Measurements from ENCODE around the gene NAE1. TPM values are rescaled to one million over a fixed set of nuclear protein-coding genes. Genes with fewer than 3 reads are reported as not detected.
"Not testable (repeated sequence)": the region's sequence is repeated elsewhere in the genome, so short reads cannot be mapped to it uniquely, and the experiment has no call there.

Gene NAE1
- total RNA-seq, 1 donor from 2014 or later: 114 TPM

DNA sequence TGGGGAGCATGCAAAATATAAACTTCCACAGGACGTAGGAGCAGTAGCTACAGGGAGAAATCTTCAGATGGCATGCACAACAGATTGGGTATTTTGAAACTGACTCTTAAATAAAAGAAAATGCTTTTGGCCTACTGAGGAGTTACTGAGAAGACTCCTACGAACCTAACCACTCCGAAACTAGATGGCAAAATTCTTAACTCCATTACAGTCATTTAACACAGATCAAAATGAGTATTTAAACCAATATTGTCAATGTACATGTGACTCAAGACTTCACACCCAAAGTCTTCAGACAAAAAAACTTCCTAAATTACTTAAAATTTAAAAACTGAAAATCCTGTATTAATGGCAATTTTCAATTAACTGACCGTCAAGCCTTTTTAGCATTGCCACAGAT, 21.0 kb downstream of the NAE1 start:
- Mint-ChIP-seq H3K4me1 (ENCODE audit: low read depth) (no peaks in the 10 kb centered on the region), H3K9me3 (ENCODE audit: low read depth) (no peaks in the 10 kb centered on the region), H3K27me3 (no peaks in the 10 kb centered on the region), H3K27ac (no peak overlapping the region), H3K4me3 (ENCODE audit: low read depth) (no peak overlapping the region), H3K36me3 (ENCODE audit: insufficient read depth) (peaks cover 32% of the 10 kb centered on the region)
- TF ChIP-seq, protein P1, sequence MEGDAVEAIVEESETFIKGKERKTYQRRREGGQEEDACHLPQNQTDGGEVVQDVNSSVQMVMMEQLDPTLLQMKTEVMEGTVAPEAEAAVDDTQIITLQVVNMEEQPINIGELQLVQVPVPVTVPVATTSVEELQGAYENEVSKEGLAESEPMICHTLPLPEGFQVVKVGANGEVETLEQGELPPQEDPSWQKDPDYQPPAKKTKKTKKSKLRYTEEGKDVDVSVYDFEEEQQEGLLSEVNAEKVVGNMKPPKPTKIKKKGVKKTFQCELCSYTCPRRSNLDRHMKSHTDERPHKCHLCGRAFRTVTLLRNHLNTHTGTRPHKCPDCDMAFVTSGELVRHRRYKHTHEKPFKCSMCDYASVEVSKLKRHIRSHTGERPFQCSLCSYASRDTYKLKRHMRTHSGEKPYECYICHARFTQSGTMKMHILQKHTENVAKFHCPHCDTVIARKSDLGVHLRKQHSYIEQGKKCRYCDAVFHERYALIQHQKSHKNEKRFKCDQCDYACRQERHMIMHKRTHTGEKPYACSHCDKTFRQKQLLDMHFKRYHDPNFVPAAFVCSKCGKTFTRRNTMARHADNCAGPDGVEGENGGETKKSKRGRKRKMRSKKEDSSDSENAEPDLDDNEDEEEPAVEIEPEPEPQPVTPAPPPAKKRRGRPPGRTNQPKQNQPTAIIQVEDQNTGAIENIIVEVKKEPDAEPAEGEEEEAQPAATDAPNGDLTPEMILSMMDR (IDR thresholded peaks at IDR 0.05; ENCODE audit: unreplicated experiment): no peak
- no peak for DNase-seq (ENCODE audit: low spot score, unreplicated experiment)

DNA sequence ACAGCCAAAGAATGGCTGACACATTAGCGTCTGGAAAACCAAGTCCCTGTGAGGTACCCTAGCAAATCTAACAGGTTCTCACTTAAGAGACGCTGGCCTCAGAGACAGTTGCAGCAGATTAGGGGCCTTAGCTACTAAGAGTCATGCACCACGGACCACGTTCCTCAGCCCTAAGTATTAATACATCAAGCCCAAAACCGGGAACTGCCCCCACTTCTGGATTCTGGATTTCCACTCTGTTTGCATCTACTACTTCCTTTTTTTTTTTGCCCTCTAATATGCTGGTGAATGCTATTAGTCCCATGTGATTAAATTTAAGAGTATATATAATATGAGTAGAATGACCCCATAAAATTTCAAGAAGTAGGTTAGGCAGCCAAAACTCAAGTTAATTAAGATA, 28.6 kb downstream of the NAE1 start:
- Mint-ChIP-seq H3K4me3 (ENCODE audit: low read depth) (no peak overlapping the region), H3K27ac (no peak overlapping the region), H3K36me3 (ENCODE audit: insufficient read depth) (peaks cover 26% of the 10 kb centered on the region), H3K9me3 (ENCODE audit: low read depth) (no peaks in the 10 kb centered on the region), H3K27me3 (no peaks in the 10 kb centered on the region), H3K4me1 (ENCODE audit: low read depth) (no peaks in the 10 kb centered on the region)
- TF ChIP-seq, protein P1 (IDR thresholded peaks at IDR 0.05; ENCODE audit: unreplicated experiment): no peak
- no peak for DNase-seq (ENCODE audit: low spot score, unreplicated experiment)

DNA sequence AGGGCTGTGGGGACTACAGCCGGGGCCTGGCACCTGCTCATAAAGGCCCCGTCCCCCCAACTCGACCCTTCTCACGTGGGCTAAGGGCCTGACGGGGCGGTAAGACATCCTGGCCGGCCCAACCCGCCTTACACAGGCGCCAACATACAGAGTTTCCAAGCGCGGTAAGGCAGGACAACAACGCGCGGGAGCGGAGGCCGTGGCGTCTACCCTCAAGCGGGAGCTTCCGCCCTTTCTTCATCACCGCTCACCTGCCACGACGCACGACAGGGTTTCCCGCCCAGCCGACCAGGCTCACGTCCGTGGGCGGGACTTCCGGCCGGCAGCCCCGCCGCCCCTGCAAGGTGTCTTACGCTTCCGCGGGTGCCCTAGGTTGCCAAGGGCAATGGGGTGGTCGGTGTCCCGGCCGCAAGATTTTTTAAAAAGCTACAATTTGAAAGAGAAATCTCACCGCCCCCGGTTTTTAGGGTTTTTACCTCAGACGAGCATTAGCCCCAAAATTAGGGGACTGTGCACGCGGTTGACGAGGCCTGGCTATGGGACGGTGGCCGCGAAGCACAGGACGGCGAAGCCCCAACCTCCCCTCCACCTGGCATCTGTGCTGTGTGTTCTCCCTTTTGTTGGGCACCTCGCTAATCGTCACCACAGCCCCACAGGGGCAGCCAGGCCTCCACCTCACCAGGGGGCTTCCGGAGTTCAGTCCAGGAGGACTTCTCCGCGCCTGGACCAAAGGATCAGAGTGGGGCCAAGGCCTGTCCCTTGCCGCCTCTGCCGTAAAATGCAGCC, 29.3 kb downstream of the NAE1 start, which contains the start of gene TERB1:
TSS of gene TERB1 (minus strand) at position 265 of the 786 bp plus-strand sequence. CDS start 4,786 bp downstream, outside the sequence.
- TF ChIP-seq, protein P1 (IDR thresholded peaks at IDR 0.05; ENCODE audit: unreplicated experiment): no peak
- Mint-ChIP-seq H3K4me1 (ENCODE audit: low read depth) (no peaks in the 10 kb centered on the region), H3K4me3 (ENCODE audit: low read depth) (no peak within 1 kb of the TSS), H3K9me3 (ENCODE audit: low read depth) (no peaks in the 10 kb centered on the region), H3K27ac (no peak within 1 kb of the TSS), H3K36me3 (ENCODE audit: insufficient read depth) (peaks cover 24% of the 10 kb centered on the region), H3K27me3 (no peaks in the 10 kb centered on the region)
- DNase-seq (ENCODE audit: low spot score, unreplicated experiment): no peak

DNA sequence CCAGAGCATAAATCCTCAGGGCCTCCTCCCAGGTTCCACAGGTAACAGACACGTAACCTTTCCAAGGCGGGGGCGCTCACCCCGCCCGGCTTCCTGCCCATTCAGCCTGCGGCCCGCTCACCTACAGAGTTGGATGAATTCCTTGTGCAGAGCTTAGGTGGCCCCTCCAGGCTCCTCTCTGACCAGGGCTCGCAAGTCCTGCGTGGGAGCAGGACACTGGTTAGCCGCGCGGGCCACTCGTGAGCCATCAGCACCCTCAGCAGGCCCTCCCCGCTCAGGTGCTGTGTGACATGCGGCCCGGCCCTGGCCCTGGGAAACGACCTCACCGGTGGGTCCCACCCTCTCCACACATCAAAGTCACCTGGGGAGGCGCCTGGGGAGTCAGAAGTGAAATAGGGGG, 29.9 kb downstream of the NAE1 start:
- DNase-seq (ENCODE audit: low spot score, unreplicated experiment): no peak
- TF ChIP-seq, protein P1 (IDR thresholded peaks at IDR 0.05; ENCODE audit: unreplicated experiment): no peak
- Mint-ChIP-seq H3K27ac (no peak overlapping the region), H3K4me3 (ENCODE audit: low read depth) (no peak overlapping the region), H3K9me3 (ENCODE audit: low read depth) (no peaks in the 10 kb centered on the region), H3K36me3 (ENCODE audit: insufficient read depth) (peaks cover 22% of the 10 kb centered on the region), H3K27me3 (no peaks in the 10 kb centered on the region), H3K4me1 (ENCODE audit: low read depth) (no peaks in the 10 kb centered on the region)

DNA sequence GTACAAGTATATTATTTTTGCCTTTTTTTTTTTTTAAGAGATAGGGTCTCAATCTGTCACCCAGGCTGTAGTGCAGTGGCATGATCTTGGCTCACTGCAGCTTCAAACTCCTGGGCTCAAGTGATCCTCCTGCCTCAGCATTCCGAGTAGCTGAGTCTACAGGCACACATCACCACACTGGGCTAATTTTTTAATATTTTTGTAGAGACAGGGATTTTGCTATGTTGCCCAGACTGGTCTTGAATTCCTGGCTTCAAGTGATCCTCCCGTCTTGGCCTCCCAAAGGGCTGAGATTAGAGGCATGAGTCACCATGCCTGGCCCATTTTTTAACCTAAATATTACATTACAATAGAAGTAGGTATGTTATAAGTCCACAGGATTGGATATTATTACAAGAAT, 32.6 kb downstream of the NAE1 start:
- H3K9me3 Mint-ChIP-seq (ENCODE audit: low read depth): no peaks in the 10 kb centered on the region
- peaks cover 8% of the 10 kb centered on the region for H3K36me3 Mint-ChIP-seq (ENCODE audit: insufficient read depth)
- H3K27me3 Mint-ChIP-seq: no peaks in the 10 kb centered on the region
- no peaks in the 10 kb centered on the region for H3K4me1 Mint-ChIP-seq (ENCODE audit: low read depth)
- H3K4me3 Mint-ChIP-seq (ENCODE audit: low read depth): no peak overlapping the region
- DNase-seq (ENCODE audit: low spot score, unreplicated experiment): no peak
- TF ChIP-seq, protein P1 (IDR thresholded peaks at IDR 0.05; ENCODE audit: unreplicated experiment): no peak
- no peak overlapping the region for H3K27ac Mint-ChIP-seq

DNA sequence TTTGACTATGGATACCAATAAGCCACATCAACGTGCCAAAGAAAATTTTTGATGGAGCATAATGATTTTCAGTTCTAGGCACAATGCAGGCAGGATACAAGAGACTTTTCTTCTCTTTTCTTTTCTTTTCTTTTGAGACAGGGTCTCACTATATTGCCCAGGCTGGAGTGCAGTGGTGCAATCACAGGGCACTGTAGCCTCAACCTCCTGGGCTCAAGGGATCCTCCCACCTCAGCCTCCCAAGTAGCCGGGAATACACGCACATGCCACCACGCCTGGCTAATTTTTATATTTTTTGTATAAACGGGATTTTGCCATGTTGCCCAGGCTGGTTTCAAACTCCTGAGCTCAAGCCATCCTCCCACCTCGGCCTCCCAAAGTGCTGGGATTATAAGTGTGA, 36.8 kb downstream of the NAE1 start:
- not testable (repeated sequence) for H3K36me3 Mint-ChIP-seq (ENCODE audit: insufficient read depth); H3K9me3 Mint-ChIP-seq (ENCODE audit: low read depth); H3K27ac Mint-ChIP-seq; H3K4me3 Mint-ChIP-seq (ENCODE audit: low read depth); H3K4me1 Mint-ChIP-seq (ENCODE audit: low read depth); H3K27me3 Mint-ChIP-seq; DNase-seq (ENCODE audit: low spot score, unreplicated experiment)
